ENCODE measurements around the gene HLA-DOA.

Gene HLA-DOA

GRCh38 chr6:32963866-32964265 is 45.5 kb downstream of the HLA-DOA start:
- DNase-seq (ENCODE audit: low spot score): no peak

GRCh38 chr6:32962213-32962826 is 47.1 kb downstream of the HLA-DOA start:
- DNase-seq (ENCODE audit: low spot score): no peak

- no peak for DNase-seq (ENCODE audit: low spot score)
Measured at GRCh38 chr6:32960563-32960962, 48.8 kb downstream of the HLA-DOA start.

DNA sequence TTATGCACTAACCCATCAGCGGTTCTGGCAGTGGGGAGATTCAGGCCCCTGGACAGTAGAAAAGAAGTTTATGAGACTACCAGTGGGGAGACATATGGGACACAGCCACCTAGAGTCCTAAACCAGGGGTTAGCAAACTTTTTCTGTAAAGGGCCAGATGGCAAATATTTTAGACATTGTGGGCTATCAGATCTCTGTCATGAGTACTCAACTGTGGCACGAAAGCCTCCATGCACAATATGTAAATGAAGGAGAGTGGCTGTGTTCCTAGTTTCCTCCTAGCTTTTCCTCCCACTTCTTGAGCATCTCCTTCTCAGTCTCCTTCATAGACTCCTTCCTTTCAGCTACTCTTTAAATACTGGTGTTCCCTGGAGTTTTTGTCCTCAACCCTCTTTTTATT is 53.2 kb downstream of the HLA-DOA start:
- DNase-seq (ENCODE audit: low spot score): no peak

DNA sequence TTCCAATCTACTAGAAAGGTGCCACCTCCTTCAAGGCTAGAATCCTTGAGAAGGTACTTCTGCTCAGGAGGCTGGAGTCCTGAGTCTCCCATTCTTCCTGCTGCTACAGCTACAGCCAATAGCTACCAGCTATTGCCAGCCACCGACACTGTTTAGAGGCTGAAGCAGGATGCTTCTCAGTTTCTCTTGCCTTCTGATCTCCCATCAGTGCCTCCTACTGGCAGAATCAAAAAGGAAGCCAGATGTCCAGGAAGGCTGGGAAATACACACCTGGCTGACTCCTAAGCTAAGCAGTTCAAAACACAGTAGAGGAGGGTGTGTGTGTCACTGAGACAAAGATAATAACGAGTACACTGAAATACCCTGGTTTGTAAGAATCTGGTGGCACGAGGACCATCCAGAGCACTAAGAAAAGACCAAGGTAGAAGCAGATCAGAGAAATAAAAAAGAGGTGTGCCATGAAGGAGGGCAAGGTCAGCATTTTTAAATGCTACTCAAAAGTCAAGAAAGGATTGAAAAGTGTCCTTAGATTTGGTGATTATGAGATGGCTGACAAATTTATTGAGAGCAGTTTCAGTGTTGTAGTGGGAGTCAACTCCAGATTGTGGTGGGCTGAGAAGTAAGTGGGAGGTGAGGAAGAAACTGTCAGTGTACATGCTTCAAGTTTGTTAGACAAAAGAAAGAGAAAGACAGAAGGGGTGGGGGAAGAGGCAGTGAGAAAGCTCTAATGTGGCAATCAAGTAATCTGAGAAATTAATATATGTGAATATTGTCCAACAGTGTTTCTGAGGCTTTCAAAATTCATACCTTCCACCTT is 54.2 kb downstream of the HLA-DOA start:
- DNase-seq (ENCODE audit: low spot score): no peak

GRCh38 chr6:32954267-32954666 is 55.1 kb downstream of the HLA-DOA start:
- no peak for DNase-seq (ENCODE audit: low spot score)

All from AG08395 (cell line).